ENCODE measurements around the gene KDM4B.
"Not testable (repeated sequence)": the region's sequence is repeated elsewhere in the genome, so short reads cannot be mapped to it uniquely, and the experiment has no call there.

Gene KDM4B

GRCh38 chr19:4971816-4972495, 3.0 kb downstream of the KDM4B start:
- no peak for TF ChIP-seq CTCF (IDR thresholded peaks at IDR 0.05; ENCODE audit: control insufficient read depth, insufficient read depth, low read depth, low read length, missing control alignments)
- peak overlapping the region; percentile 76 for H3K4me3 ChIP-seq (ENCODE audit: control insufficient read depth, low read depth, low read length)
- DNase-seq (ENCODE audit: low read depth): no peak

- no peak overlapping the region for H3K4me3 ChIP-seq (ENCODE audit: control insufficient read depth, low read depth, low read length)
- no peak for TF ChIP-seq CTCF (IDR thresholded peaks at IDR 0.05; ENCODE audit: control insufficient read depth, insufficient read depth, low read depth, low read length, missing control alignments)
- DNase-seq (ENCODE audit: low read depth): no peak
These were observed 3.8 kb downstream of the KDM4B start for GRCh38 chr19:4972509-4973230.

- no peak overlapping the region for H3K4me3 ChIP-seq (ENCODE audit: control insufficient read depth, low read depth, low read length)
- DNase-seq (ENCODE audit: low read depth): no peak
- no peak for TF ChIP-seq CTCF (IDR thresholded peaks at IDR 0.05; ENCODE audit: control insufficient read depth, insufficient read depth, low read depth, low read length, missing control alignments)
These were observed 6.1 kb downstream of the KDM4B start for GRCh38 chr19:4974880-4975469.

GRCh38 chr19:4975601-4976000, 6.7 kb downstream of the KDM4B start:
- H3K4me3 ChIP-seq (ENCODE audit: control insufficient read depth, low read depth, low read length); DNase-seq (ENCODE audit: low read depth): not testable (repeated sequence)

GRCh38 chr19:4976401-4977298, 7.7 kb downstream of the KDM4B start:
- no peak overlapping the region for H3K4me3 ChIP-seq (ENCODE audit: control insufficient read depth, low read depth, low read length)
- TF ChIP-seq CTCF (IDR thresholded peaks at IDR 0.05; ENCODE audit: control insufficient read depth, insufficient read depth, low read depth, low read length, missing control alignments): peak; percentile 61
- peak; percentile 89 for DNase-seq (ENCODE audit: low read depth)

GRCh38 chr19:4977299-4978174, 8.6 kb downstream of the KDM4B start:
- peak; percentile 69 for DNase-seq (ENCODE audit: low read depth)
- TF ChIP-seq CTCF (IDR thresholded peaks at IDR 0.05; ENCODE audit: control insufficient read depth, insufficient read depth, low read depth, low read length, missing control alignments): no peak
- H3K4me3 ChIP-seq (ENCODE audit: control insufficient read depth, low read depth, low read length): no peak overlapping the region
